Cortex of kidney (tissue), 1 donor: ENCODE results near the gene DAZ3.
"Not testable (repeated sequence)": the region's sequence is repeated elsewhere in the genome, so short reads cannot be mapped to it uniquely, and the experiment has no call there.

ENCODE experiments used
- DNase-seq: peaks from one replicate; lab custom pipeline; 2025; lab: John Stamatoyannopoulos, UW

The DAZ3 gene, protein sequence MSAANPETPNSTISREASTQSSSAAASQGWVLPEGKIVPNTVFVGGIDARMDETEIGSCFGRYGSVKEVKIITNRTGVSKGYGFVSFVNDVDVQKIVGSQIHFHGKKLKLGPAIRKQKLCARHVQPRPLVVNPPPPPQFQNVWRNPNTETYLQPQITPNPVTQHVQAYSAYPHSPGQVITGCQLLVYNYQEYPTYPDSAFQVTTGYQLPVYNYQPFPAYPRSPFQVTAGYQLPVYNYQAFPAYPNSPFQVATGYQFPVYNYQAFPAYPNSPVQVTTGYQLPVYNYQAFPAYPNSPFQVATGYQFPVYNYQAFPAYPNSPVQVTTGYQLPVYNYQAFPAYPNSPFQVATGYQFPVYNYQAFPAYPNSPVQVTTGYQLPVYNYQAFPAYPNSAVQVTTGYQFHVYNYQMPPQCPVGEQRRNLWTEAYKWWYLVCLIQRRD

DNA sequence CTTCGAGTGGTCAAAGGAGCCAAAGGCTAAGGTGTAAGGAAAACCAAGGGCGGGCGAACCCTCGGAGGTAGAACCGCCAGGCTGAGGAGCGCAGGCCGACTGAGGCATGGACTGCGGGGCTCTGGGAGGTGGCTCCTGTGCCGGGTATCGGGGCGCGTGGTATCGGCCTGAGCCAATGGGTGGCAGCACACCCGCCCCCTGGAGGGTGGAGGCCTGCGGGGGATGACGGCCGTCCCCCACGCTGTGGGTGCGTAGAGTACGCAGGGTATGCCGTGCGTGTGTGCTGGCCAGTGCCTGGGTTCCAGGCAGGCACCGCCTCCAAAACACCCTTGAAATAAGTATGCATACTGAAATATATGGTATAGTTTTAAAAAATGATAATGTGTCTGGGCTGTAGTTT is at the start of gene DAZ3:
Gene DAZ3, minus strand, starts transcription at position 101 of the 400 bp plus-strand sequence. CDS start 208 bp downstream, outside the sequence.
- not testable (repeated sequence) for DNase-seq

DNA sequence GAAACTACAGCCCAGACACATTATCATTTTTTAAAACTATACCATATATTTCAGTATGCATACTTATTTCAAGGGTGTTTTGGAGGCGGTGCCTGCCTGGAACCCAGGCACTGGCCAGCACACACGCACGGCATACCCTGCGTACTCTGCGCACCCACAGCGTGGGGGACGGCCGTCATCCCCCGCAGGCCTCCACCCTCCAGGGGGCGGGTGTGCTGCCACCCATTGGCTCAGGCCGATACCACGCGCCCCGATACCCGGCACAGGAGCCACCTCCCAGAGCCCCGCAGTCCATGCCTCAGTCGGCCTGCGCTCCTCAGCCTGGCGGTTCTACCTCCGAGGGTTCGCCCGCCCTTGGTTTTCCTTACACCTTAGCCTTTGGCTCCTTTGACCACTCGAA is 20.4 kb upstream of the DAZ3 start, which contains the start of gene DAZ4:
Gene DAZ4, plus strand, starts transcription at position 301 of the 400 bp plus-strand sequence. CDS start 208 bp downstream, outside the sequence.
- DNase-seq: not testable (repeated sequence)

DNA sequence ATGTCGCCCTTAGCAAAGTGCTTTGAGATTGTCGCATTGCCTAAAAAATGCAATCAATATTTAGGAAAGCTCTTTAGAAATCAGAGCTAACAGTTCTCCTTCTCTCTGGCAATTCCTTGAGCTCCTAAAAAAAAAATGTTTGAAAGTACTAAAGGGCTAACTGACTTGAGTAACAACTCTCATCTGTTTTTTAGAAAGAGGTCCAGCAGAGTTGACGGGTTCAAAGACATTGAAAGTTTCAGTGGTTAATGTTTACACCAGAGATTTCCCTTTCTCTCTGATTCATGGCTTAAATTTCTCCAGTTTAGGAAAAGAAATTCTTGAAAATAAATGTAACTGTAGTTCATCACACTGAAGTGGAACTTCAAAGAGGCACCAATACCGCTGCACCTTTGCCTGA is 11.9 kb upstream of the DAZ3 start:
- DNase-seq: not testable (repeated sequence)

DNA sequence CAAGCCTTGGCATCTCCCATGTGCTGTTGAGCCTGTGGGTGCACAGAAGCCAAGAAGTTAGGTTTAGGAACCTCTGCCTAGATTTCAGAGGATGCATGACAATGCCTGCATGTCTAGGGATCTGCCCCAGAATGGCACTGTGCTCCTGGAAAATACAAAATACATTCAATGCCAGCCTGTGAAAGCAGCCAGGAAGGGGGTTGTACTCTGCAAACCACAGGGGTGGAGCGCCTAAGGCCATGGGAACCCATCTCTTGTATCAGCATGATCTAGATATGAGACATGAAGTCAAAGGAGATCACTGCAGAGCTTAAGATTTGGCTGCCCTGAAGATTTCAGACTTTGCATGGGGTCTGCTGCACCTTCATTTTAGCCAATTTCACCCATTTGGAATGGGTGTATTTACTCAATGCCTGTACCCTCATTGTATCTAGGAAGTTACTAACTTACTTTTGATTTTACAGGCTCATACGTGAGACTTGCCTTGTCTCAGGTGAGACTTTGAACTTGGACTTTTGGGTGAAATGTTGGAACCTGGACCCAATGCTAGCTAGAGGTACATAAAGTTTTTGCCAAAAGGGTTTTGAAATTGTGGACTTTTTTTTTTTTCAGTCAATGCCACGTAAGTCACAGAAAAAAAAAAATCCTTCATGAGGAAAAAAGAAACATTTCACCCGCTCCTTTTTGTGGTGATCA is 11.1 kb upstream of the DAZ3 start:
- DNase-seq: not testable (repeated sequence)

DNA sequence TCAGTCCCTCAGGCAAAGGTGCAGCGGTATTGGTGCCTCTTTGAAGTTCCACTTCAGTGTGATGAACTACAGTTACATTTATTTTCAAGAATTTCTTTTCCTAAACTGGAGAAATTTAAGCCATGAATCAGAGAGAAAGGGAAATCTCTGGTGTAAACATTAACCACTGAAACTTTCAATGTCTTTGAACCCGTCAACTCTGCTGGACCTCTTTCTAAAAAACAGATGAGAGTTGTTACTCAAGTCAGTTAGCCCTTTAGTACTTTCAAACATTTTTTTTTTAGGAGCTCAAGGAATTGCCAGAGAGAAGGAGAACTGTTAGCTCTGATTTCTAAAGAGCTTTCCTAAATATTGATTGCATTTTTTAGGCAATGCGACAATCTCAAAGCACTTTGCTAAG is 8.6 kb upstream of the DAZ3 start:
- DNase-seq: not testable (repeated sequence)
